Measurements from ENCODE around the gene SERPINB8. TPM values are rescaled to one million over a fixed set of nuclear protein-coding genes. Genes with fewer than 3 reads are reported as not detected.
"Not testable (repeated sequence)": the region's sequence is repeated elsewhere in the genome, so short reads cannot be mapped to it uniquely, and the experiment has no call there.

Gene SERPINB8
- total RNA-seq, 2 donors from 2014 or later, result 0.13 to 0.86 TPM

DNA sequence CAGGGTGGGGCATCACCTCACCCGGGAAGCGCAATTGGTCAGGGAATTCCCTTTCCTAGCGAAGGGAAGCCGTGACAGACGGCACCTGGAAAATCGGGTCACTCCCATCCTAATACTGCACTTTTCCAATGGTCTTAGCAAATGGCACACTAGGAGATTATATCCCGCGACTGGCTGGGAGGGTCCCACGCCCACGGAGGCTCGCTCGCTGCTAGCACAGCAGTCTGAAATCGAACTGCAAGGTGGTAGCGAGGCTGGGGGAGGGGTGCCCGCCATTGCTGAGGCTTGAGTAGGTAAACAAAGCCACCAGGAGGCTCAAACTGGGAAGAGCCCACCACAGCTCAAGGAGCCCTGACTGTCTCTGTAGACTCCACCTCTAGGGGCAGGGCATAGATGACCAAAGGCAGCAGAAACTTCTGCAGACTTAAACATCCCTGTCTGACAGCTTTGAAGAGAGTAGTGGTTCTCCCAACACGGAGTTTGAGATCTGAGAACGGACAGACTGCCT, 29.3 kb upstream of the SERPINB8 start:
- peak overlapping the region; percentile 45 for H3K4me3 Mint-ChIP-seq
- TF ChIP-seq, protein P1, sequence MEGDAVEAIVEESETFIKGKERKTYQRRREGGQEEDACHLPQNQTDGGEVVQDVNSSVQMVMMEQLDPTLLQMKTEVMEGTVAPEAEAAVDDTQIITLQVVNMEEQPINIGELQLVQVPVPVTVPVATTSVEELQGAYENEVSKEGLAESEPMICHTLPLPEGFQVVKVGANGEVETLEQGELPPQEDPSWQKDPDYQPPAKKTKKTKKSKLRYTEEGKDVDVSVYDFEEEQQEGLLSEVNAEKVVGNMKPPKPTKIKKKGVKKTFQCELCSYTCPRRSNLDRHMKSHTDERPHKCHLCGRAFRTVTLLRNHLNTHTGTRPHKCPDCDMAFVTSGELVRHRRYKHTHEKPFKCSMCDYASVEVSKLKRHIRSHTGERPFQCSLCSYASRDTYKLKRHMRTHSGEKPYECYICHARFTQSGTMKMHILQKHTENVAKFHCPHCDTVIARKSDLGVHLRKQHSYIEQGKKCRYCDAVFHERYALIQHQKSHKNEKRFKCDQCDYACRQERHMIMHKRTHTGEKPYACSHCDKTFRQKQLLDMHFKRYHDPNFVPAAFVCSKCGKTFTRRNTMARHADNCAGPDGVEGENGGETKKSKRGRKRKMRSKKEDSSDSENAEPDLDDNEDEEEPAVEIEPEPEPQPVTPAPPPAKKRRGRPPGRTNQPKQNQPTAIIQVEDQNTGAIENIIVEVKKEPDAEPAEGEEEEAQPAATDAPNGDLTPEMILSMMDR (conservative IDR thresholded peaks at IDR 0.05), result peak; percentile 50
- DNase-seq, result peak; percentile 71
- 86 to 88% methylated on average over 14 to 17 of the region's 17 CpGs for WGBS, 2 experiments (ENCODE audit: insufficient coverage in 1 of 2, insufficient read length in 1 of 2)
- H3K27ac Mint-ChIP-seq; H3K4me1 Mint-ChIP-seq; H3K36me3 Mint-ChIP-seq (ENCODE audit: low read depth); H3K4me3 ChIP-seq (ENCODE audit: low read length); H3K9me3 Mint-ChIP-seq; H3K36me3 ChIP-seq (ENCODE audit: control insufficient read depth, insufficient read depth, low read length); H3K9ac ChIP-seq (ENCODE audit: extremely low read depth, low read length, poor library complexity, severe bottlenecking); H3K4me1 ChIP-seq (ENCODE audit: control insufficient read depth, insufficient read depth, low read length); H3K27ac ChIP-seq (ENCODE audit: low read depth, low read length); H3K9me3 ChIP-seq (ENCODE audit: control insufficient read depth, low read length): not testable (repeated sequence)
- peaks cover 44% of the 10 kb centered on the region for H3K27me3 Mint-ChIP-seq (ENCODE audit: insufficient read depth)
- peaks cover 30% of the 10 kb centered on the region for H3K27me3 ChIP-seq (ENCODE audit: control insufficient read depth, insufficient read depth, low read length, poor library complexity, severe bottlenecking)

DNA sequence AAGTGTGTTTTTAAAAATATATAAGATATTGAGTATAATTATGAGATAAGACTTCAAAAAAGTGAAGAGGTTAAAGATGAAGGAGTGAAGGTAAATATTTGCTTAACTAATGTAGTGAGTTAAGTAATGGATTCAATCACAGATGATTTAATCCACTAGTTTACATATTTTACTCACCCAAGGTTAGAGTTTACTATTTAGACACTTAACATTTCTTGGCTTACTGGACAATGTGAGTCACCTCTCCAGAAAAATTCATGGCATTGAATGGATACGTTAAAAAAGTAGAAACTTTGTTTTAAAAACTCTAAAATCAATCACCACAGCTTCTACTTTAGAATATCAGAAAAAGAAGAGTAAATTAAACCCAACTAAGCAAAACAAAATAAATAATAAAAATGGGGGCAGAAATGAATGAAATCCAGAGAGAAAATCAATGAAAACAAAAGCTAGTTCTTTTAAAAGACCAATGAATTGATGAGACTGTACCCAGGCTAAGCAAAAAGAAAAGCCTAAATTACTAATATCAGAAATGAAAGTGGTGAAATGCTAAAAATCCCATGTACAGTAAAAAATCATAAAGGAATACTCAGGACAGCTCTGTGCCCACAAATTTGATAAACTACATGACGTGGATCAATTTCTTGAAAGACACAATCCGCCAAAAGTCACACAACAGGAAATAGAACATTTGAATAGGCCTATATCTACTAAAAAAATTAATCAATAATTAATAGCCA, 22.7 kb upstream of the SERPINB8 start:
- H3K36me3 ChIP-seq (ENCODE audit: control insufficient read depth, insufficient read depth, low read length), result no peaks in the 10 kb centered on the region
- peaks cover 4% of the 10 kb centered on the region for H3K4me1 Mint-ChIP-seq
- 97% methylated on average over 3 of the region's 3 CpGs; no CpG with 5 or more reads in 1 of the 2 experiments for WGBS, 2 experiments (ENCODE audit: insufficient coverage in 1 of 2, insufficient read length in 1 of 2)
- no peak overlapping the region for H3K27ac ChIP-seq (ENCODE audit: low read depth, low read length)
- DNase-seq, result no peak
- H3K9ac ChIP-seq (ENCODE audit: extremely low read depth, low read length, poor library complexity, severe bottlenecking), result no peak overlapping the region
- peaks cover 3% of the 10 kb centered on the region for H3K9me3 Mint-ChIP-seq
- no peak overlapping the region for H3K4me3 Mint-ChIP-seq
- H3K36me3 Mint-ChIP-seq (ENCODE audit: low read depth), result no peaks in the 10 kb centered on the region
- TF ChIP-seq, protein P1 (conservative IDR thresholded peaks at IDR 0.05), result no peak
- no peaks in the 10 kb centered on the region for H3K4me1 ChIP-seq (ENCODE audit: control insufficient read depth, insufficient read depth, low read length)
- no peak overlapping the region for H3K4me3 ChIP-seq (ENCODE audit: low read length)
- no peak overlapping the region for H3K27ac Mint-ChIP-seq
- H3K27me3 ChIP-seq (ENCODE audit: control insufficient read depth, insufficient read depth, low read length, poor library complexity, severe bottlenecking), result peaks cover 16% of the 10 kb centered on the region
- peaks cover 82% of the 10 kb centered on the region for H3K27me3 Mint-ChIP-seq (ENCODE audit: insufficient read depth)
- H3K9me3 ChIP-seq (ENCODE audit: control insufficient read depth, low read length), result no peaks in the 10 kb centered on the region

DNA sequence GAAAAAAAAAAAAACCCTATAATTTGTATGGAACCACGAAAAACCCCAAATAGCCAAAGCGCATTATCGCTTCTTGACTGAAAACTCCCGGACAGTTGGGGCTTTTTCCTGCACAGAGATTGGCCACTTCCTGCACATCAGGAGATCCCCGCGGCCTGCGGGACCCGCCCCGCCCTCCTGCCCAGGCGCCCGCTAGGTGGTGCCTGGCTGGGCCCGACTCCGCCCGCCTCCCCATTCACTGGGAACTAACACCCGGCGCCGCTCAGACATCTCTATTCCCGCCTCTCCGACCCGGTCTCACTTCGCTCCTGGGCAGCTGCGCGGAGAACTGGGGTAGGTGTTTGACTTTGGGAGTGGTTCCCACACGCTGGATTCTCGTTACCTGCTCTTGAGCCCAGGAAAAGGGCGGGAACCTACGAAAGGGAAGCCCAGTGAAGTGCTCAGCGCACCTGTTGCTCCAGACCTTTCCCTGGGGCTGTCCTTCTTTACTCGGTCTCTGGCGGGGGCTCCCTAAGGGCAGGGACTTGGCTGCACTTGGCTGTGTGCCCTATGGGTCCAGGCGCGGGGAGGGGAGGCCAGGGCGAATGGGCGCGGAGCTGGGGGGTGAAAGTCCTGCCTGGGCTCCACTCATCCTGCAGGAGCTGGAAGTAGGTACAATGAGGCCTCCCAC, 20.7 kb upstream of the SERPINB8 start, which contains the start of gene HMSD:
TSS of gene HMSD (plus strand) at position 234 of the 670 bp plus-strand sequence. CDS start 4,155 bp downstream, outside the sequence.
- Histone ChIP-seq H3K27me3 (ENCODE audit: control insufficient read depth, insufficient read depth, low read length, poor library complexity, severe bottlenecking) (peaks cover 16% of the 10 kb centered on the region), H3K4me1 (ENCODE audit: control insufficient read depth, insufficient read depth, low read length) (no peaks in the 10 kb centered on the region), H3K9ac (ENCODE audit: extremely low read depth, low read length, poor library complexity, severe bottlenecking) (no peak within 1 kb of the TSS), H3K9me3 (ENCODE audit: control insufficient read depth, low read length) (no peaks in the 10 kb centered on the region), H3K36me3 (ENCODE audit: control insufficient read depth, insufficient read depth, low read length) (no peaks in the 10 kb centered on the region), H3K4me3 (ENCODE audit: low read length) (peak within 1 kb of the TSS; percentile 56), H3K27ac (ENCODE audit: low read depth, low read length) (no peak within 1 kb of the TSS)
- TF ChIP-seq, protein P1 (conservative IDR thresholded peaks at IDR 0.05), result peak; percentile 74
- peaks cover 3% of the 10 kb centered on the region for H3K9me3 Mint-ChIP-seq
- whole genome bisulfite sequencing, 2 experiments (ENCODE audit: insufficient coverage in 1 of 2, insufficient read length in 1 of 2), result 15 to 16% methylated on average over 15 to 35 of the region's 35 CpGs
- peaks cover 4% of the 10 kb centered on the region for H3K4me1 Mint-ChIP-seq
- peak; percentile 93 for DNase-seq
- H3K36me3 Mint-ChIP-seq (ENCODE audit: low read depth), result no peaks in the 10 kb centered on the region
- H3K27me3 Mint-ChIP-seq (ENCODE audit: insufficient read depth), result peaks cover 63% of the 10 kb centered on the region
- H3K27ac Mint-ChIP-seq, result no peak within 1 kb of the TSS
- H3K4me3 Mint-ChIP-seq, result peak within 1 kb of the TSS; percentile 61

Measured in endodermal cell (in vitro differentiated cells).